HCT116 (cell line): ENCODE measurements around the gene CDKN1A. TPM values are rescaled to one million over a fixed set of nuclear protein-coding genes. Genes with fewer than 3 reads are reported as not detected.
A peak's percentile ranks its signal among the peaks of the same experiment; 100 is the strongest.

Experiments used
- ATAC-seq: fragments of 200-7000 bp; cut with Tn5 transposase; 2 replicates; pipeline ENCODE4 v1.9.1; 2020; ENCODE audit warnings: mild to moderate bottlenecking, moderate library complexity
- BruUV-seq: library from RNA; stranded (reverse); fragments of 400-500 nt; replicated peaks from 2 replicates; lab custom pipeline; 2021; lab: Mats Ljungman, UMichigan
- CTCF ChIA-PET: fragments of 300-600 bp; sonication (Branson Sonifier 250); formaldehyde crosslinking; loops from one replicate; lab custom pipeline; 2021; ENCODE audit warnings: antibody characterized with exemption; lab: Charles Lee
- POLR2A ChIA-PET: fragments of 300-600, 350-600 bp; sonication (Branson Sonifier 250); formaldehyde crosslinking; loops from one replicate; lab custom pipeline; 2021; ENCODE audit warnings: antibody characterized with exemption; lab: Charles Lee
- RAD21 ChIA-PET, 2 experiments: fragments of 300-600 bp; sonication (Branson Sonifier 250); formaldehyde crosslinking; loops; one replicate each; lab custom pipeline; 2023; ENCODE audit warnings: low total read pairs in 2 of 2; ENCODE audit not compliant: uncharacterized antibody in 2 of 2, unreplicated experiment in 2 of 2, low non-redundant PET in 1 of 2; lab: Charles Lee
- DNase-seq: peaks from one replicate; pipeline ENCODE4 v3.0.0-alpha.2; 2010; ENCODE audit warnings: low read depth, low spot score
- H2AFZ ChIP-seq: fragments of 200-600 bp; shearing (Covaris generic), sonication (generic); 2 replicates; pipeline ENCODE4 v1.6.1; 2017; ENCODE audit warnings: low read depth, mixed run types, mixed read lengths, antibody characterized with exemption, low read length; ENCODE audit not compliant: poor library complexity, severe bottlenecking
- H3K27ac ChIP-seq: 2 replicates; pipeline ENCODE4 v1.5.1; 2012; ENCODE audit warnings: low read depth, low read length
- H3K27me3 ChIP-seq: fragments of 200-600 bp; sonication (generic); 2 replicates; pipeline ENCODE4 v1.6.1; 2016; ENCODE audit warnings: mixed run types, low read length, mixed read lengths; ENCODE audit not compliant: insufficient read depth
- H3K36me3 ChIP-seq, 2 experiments: fragments of 200-500 bp in 1 of 2; fragments of 200-600 bp in 1 of 2; sonication (Bioruptor generic) in 1 of 2; sonication (generic) in 1 of 2; 2 replicates each; pipeline versions ENCODE4 v1.5.1 to v1.6.1; 2014 to 2016; ENCODE audit warnings: low read length in 2 of 2, inconsistent platforms in 1 of 2, mixed read lengths in 1 of 2, mixed run types in 1 of 2; ENCODE audit not compliant: insufficient read depth in 2 of 2, control insufficient read depth in 1 of 2
- H3K4me1 ChIP-seq, 2 experiments: fragments of 200-600 bp in 1 of 2; sonication (generic) in 1 of 2; 2 replicates each; pipeline versions ENCODE4 v1.5.1 to v1.6.1; 2012 to 2017; ENCODE audit warnings: low read length in 2 of 2, inconsistent platforms in 1 of 2, mild to moderate bottlenecking in 1 of 2, mixed read lengths in 1 of 2, mixed run types in 1 of 2, moderate library complexity in 1 of 2; ENCODE audit not compliant: insufficient read depth in 2 of 2, control insufficient read depth in 1 of 2
- H3K4me2 ChIP-seq: fragments of 200-600 bp; sonication (generic); 2 replicates; pipeline ENCODE4 v1.6.1; 2017; ENCODE audit warnings: mixed run types, low read length, mixed read lengths
- H3K4me3 ChIP-seq, 2 experiments: fragments of 200-600 bp in 1 of 2; sonication (generic) in 1 of 2; replicated peaks in 1 of 2; 2 replicates each; pipeline ENCODE4 v1.5.1; 2011 to 2016; ENCODE audit warnings: low read length in 2 of 2, control low read depth in 1 of 2, low read depth in 1 of 2, mild to moderate bottlenecking in 1 of 2, mixed read lengths in 1 of 2, mixed run types in 1 of 2
- H3K79me2 ChIP-seq: fragments of 200-600 bp; sonication (generic); 2 replicates; pipeline ENCODE4 v1.6.1; 2017; ENCODE audit warnings: mild to moderate bottlenecking, mixed run types, low read length, moderate library complexity, mixed read lengths; ENCODE audit not compliant: insufficient read depth
- H3K9ac ChIP-seq: fragments of 200-600 bp; sonication (generic); 2 replicates; pipeline ENCODE4 v1.6.1; 2016; ENCODE audit warnings: low read length, mixed read lengths
- H3K9me2 ChIP-seq: fragments of 200-600 bp; sonication (generic), shearing (Covaris generic); 2 replicates; pipeline ENCODE4 v1.6.1; 2017; ENCODE audit warnings: mixed run types, mild to moderate bottlenecking, moderate library complexity; ENCODE audit not compliant: insufficient read depth
- H3K9me3 ChIP-seq, 2 experiments: fragments of 200-500 bp in 1 of 2; fragments of 200-600 bp in 1 of 2; sonication (Bioruptor generic) in 1 of 2; sonication (generic) in 1 of 2; 2 replicates each; pipeline ENCODE4 v1.6.1; 2014 to 2017; ENCODE audit warnings: low read length in 2 of 2, mixed read lengths in 2 of 2, inconsistent platforms in 1 of 2, low read depth in 1 of 2, mild to moderate bottlenecking in 1 of 2, mixed run types in 1 of 2, moderate library complexity in 1 of 2; ENCODE audit not compliant: control insufficient read depth in 1 of 2, insufficient read depth in 1 of 2
- H4K20me1 ChIP-seq: fragments of 200-600 bp; sonication (generic), shearing (Covaris generic); 2 replicates; pipeline ENCODE4 v1.6.1; 2017; ENCODE audit warnings: mixed run types, mild to moderate bottlenecking, moderate library complexity; ENCODE audit not compliant: insufficient read depth
- CEBPB ChIP-seq: IDR thresholded peaks from 2 replicates; pipeline ENCODE4 v1.6.1; 2012; ENCODE audit warnings: low read depth
- EGR1 ChIP-seq: IDR thresholded peaks from 2 replicates; pipeline ENCODE4 v1.6.1; 2012; ENCODE audit warnings: low read depth
- ELF1 ChIP-seq: IDR thresholded peaks from 2 replicates; pipeline ENCODE4 v1.6.1; 2012; ENCODE audit warnings: low read depth, borderline replicate concordance
- JUND ChIP-seq: IDR thresholded peaks from 2 replicates; pipeline ENCODE4 v1.6.1; 2012
- RAD21 ChIP-seq: IDR thresholded peaks from 2 replicates; pipeline ENCODE4 v1.6.1; 2012; ENCODE audit warnings: low read depth, mild to moderate bottlenecking
- SRF ChIP-seq: IDR thresholded peaks from 2 replicates; pipeline ENCODE4 v1.6.1; 2012; ENCODE audit warnings: low read depth
- TCF7L2 ChIP-seq: IDR thresholded peaks from 2 replicates; pipeline ENCODE4 v1.7.0; 2011; ENCODE audit warnings: borderline replicate concordance, inconsistent platforms; ENCODE audit not compliant: insufficient read depth, insufficient read length; ENCODE audit errors: extremely low read depth
- YY1 ChIP-seq: IDR thresholded peaks from 2 replicates; pipeline ENCODE4 v1.6.1; 2011; ENCODE audit warnings: low read length, low read depth, moderate library complexity, mild to moderate bottlenecking; ENCODE audit not compliant: insufficient replicate concordance; ENCODE audit errors: extremely low read depth
- ZNF274 ChIP-seq: fragments of 200-500 bp; sonication (Bioruptor generic); IDR thresholded peaks from 2 replicates; pipeline ENCODE4 v1.6.1; 2014; ENCODE audit warnings: mild to moderate bottlenecking, low read depth, low read length, inconsistent platforms
- intact Hi-C: fragments of 100-400 bp; cut with micrococcal nuclease; formaldehyde crosslinking; loops from 2 replicates; pipeline ENCODE4 v1.10.0; 2022
- total RNA-seq: library from RNA; stranded (reverse); gene quantifications from one replicate; pipeline ENCODE4 v1.2.1, GENCODE V29; 2021; ENCODE audit not compliant: unreplicated experiment
- TF ChIP-seq, protein P1 (sequence below): IDR thresholded peaks from 2 replicates; pipeline ENCODE4 v1.6.1; 2011; ENCODE audit warnings: mild to moderate bottlenecking, low read length, moderate library complexity; ENCODE audit not compliant: insufficient replicate concordance; ENCODE audit errors: extremely low read depth
- TF ChIP-seq, protein P2 (sequence below): IDR thresholded peaks from 2 replicates; pipeline ENCODE4 v1.6.1; 2012
- TF ChIP-seq, protein P3 (sequence below), 3 experiments: fragments of 200-600 bp in 1 of 3; sonication (generic) in 1 of 3; IDR thresholded peaks in 2 of 3; conservative IDR thresholded peaks in 1 of 3; 2 replicates each; pipeline ENCODE4 v1.5.1; 2012 to 2017; ENCODE audit warnings: low read depth in 2 of 3, low read length in 2 of 3, antibody characterized with exemption in 1 of 3, borderline replicate concordance in 1 of 3, control low read depth in 1 of 3, mild to moderate bottlenecking in 1 of 3, mixed read lengths in 1 of 3, mixed run types in 1 of 3, moderate library complexity in 1 of 3; ENCODE audit not compliant: insufficient read depth in 1 of 3
- TF ChIP-seq, protein P4 (sequence below): IDR thresholded peaks from 2 replicates; pipeline ENCODE4 v1.6.1; 2012
- TF ChIP-seq, protein P5 (sequence below): IDR thresholded peaks from 2 replicates; pipeline ENCODE4 v1.6.1; 2012; ENCODE audit warnings: low read depth

Gene CDKN1A
- total RNA-seq, 1 experiment from 2014 or later: 179 TPM

DNA sequence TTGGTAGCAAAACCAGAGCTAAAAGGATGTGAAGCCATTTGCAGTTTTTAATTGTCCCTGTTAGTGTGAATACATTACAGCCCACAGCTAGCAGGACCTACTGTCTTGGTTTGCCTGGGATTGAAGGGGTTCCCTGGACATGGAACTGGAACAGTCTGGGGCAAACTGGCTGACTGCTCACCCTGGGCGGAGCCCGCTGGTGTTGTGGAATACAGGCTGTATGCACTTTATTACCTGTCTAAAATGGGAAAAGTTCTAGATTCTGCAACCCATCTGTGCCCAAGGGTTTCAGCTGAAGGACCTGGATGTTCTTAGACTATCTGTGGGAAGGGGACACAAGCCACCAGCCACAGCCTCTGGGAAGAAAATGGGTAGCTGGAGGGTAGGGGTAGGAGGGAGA, 12.2 kb upstream of the CDKN1A start (continued):
- TF ChIP-seq EGR1 (no peak), ELF1 (no peak)

DNA sequence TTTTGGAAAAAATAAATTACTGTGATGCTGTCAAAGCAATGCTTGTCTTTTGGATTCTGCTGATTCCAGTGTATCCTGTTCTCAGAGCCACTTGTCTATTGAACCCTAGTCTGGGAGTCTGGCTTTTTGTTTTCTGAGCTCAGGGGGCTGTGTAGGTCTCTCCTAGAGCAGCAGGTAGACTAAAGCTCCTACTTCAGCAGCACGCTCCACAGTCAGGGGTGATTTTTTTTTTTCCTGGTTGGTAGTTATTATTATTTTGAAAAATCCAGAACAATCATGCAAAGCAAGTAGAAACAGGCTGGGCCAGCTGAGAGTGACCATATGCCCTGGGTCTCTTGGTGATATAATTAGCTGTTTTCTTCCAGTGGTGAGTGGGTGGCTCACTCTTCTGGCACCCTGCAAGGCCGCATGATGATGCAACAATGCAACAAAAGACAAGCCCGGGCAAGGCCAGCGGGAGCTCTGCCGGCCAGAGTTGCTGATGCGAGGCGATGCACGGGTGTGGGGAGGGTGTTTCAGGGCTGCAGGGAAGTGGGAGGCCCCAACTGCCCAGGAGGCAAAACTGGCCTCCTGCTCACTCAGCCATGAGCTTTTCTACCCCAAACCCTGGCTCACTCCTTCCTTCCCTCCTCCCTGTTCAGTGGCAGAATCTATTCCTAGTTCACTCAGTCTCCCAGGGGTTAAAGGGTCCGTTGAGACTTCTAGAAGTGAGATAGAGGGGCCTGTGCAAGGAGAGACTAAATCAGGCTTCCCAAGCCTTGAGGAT, 11.5 kb upstream of the CDKN1A start:
- ChIA-PET CTCF (interaction anchor here (0.9 to 1.1 kb wide), 2 partner anchors 10 to 92 kb away, joined by 3 to 4 read pairs; no protein-coding TSS in a partner anchor), RAD21 (interaction anchor here in 1 of 2 experiments (1.4 kb wide), 1 partner anchor 12 kb away, joined by 5 read pairs; the partner anchor contains the start of gene CDKN1A), POLR2A (interaction anchor here (0.8 to 9.1 kb wide), 6 partner anchors 10 to 19 kb away, joined by 3 to 119 read pairs (median 4); partner anchors contain the start of gene CDKN1A)
- Histone ChIP-seq H3K9me2 (no peaks in the 10 kb centered on the region), H2AFZ (peak overlapping the region; percentile 75), H3K36me3 (no peaks in the 10 kb centered on the region), H3K4me2 (peak overlapping the region; percentile 74), H3K4me3 (peak overlapping the region; percentile 10 to 27), H4K20me1 (no peaks in the 10 kb centered on the region), H3K27me3 (no peaks in the 10 kb centered on the region), H3K9ac (peak overlapping the region; percentile 42), H3K9me3 (no peaks in the 10 kb centered on the region), H3K27ac (peak overlapping the region; percentile 83), H3K79me2 (no peaks in the 10 kb centered on the region), H3K4me1 (peaks cover 50 to 53% of the 10 kb centered on the region in 2 experiments)
- intact Hi-C loops: no loop called here
- BruUV-seq: TSS peak; percentile 94
- ATAC-seq: peak; percentile 91
- DNase-seq: peak; percentile 59
- TF ChIP-seq SRF: no peak; the same call in 1 of the 2 replicates
- 0 out of 2 replicates have a peak, but pooled peaks have one; percentile 19 for TF ChIP-seq RAD21
- no peak for TF ChIP-seq ELF1
- peak; percentile 99 for TF ChIP-seq CEBPB
- TF ChIP-seq, protein P1, sequence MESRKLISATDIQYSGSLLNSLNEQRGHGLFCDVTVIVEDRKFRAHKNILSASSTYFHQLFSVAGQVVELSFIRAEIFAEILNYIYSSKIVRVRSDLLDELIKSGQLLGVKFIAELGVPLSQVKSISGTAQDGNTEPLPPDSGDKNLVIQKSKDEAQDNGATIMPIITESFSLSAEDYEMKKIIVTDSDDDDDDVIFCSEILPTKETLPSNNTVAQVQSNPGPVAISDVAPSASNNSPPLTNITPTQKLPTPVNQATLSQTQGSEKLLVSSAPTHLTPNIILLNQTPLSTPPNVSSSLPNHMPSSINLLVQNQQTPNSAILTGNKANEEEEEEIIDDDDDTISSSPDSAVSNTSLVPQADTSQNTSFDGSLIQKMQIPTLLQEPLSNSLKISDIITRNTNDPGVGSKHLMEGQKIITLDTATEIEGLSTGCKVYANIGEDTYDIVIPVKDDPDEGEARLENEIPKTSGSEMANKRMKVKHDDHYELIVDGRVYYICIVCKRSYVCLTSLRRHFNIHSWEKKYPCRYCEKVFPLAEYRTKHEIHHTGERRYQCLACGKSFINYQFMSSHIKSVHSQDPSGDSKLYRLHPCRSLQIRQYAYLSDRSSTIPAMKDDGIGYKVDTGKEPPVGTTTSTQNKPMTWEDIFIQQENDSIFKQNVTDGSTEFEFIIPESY: no peak
- TF ChIP-seq, protein P2, sequence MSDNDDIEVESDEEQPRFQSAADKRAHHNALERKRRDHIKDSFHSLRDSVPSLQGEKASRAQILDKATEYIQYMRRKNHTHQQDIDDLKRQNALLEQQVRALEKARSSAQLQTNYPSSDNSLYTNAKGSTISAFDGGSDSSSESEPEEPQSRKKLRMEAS: peak; percentile 81
- peak; percentile 71 for TF ChIP-seq TCF7L2
- TF ChIP-seq, protein P3, sequence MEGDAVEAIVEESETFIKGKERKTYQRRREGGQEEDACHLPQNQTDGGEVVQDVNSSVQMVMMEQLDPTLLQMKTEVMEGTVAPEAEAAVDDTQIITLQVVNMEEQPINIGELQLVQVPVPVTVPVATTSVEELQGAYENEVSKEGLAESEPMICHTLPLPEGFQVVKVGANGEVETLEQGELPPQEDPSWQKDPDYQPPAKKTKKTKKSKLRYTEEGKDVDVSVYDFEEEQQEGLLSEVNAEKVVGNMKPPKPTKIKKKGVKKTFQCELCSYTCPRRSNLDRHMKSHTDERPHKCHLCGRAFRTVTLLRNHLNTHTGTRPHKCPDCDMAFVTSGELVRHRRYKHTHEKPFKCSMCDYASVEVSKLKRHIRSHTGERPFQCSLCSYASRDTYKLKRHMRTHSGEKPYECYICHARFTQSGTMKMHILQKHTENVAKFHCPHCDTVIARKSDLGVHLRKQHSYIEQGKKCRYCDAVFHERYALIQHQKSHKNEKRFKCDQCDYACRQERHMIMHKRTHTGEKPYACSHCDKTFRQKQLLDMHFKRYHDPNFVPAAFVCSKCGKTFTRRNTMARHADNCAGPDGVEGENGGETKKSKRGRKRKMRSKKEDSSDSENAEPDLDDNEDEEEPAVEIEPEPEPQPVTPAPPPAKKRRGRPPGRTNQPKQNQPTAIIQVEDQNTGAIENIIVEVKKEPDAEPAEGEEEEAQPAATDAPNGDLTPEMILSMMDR (IDR thresholded peaks at IDR 0.05 in 2 of 3, conservative IDR thresholded peaks at IDR 0.05 in 1 of 3; ENCODE audit: borderline replicate concordance in 1 of 3, insufficient read depth in 1 of 3, low read depth in 2 of 3, low read length in 2 of 3): no peak
- TF ChIP-seq, protein P4, sequence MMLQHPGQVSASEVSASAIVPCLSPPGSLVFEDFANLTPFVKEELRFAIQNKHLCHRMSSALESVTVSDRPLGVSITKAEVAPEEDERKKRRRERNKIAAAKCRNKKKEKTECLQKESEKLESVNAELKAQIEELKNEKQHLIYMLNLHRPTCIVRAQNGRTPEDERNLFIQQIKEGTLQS: peak; percentile 98
- TF ChIP-seq, protein P5, sequence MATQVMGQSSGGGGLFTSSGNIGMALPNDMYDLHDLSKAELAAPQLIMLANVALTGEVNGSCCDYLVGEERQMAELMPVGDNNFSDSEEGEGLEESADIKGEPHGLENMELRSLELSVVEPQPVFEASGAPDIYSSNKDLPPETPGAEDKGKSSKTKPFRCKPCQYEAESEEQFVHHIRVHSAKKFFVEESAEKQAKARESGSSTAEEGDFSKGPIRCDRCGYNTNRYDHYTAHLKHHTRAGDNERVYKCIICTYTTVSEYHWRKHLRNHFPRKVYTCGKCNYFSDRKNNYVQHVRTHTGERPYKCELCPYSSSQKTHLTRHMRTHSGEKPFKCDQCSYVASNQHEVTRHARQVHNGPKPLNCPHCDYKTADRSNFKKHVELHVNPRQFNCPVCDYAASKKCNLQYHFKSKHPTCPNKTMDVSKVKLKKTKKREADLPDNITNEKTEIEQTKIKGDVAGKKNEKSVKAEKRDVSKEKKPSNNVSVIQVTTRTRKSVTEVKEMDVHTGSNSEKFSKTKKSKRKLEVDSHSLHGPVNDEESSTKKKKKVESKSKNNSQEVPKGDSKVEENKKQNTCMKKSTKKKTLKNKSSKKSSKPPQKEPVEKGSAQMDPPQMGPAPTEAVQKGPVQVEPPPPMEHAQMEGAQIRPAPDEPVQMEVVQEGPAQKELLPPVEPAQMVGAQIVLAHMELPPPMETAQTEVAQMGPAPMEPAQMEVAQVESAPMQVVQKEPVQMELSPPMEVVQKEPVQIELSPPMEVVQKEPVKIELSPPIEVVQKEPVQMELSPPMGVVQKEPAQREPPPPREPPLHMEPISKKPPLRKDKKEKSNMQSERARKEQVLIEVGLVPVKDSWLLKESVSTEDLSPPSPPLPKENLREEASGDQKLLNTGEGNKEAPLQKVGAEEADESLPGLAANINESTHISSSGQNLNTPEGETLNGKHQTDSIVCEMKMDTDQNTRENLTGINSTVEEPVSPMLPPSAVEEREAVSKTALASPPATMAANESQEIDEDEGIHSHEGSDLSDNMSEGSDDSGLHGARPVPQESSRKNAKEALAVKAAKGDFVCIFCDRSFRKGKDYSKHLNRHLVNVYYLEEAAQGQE: no peak
- TF ChIP-seq ZNF274: no peak
- TF ChIP-seq EGR1: peak; percentile 97
- peak; percentile 34 for TF ChIP-seq YY1
- TF ChIP-seq JUND: peak; percentile 67
